Endodermal cell (in vitro differentiated cells): ENCODE measurements around the gene RAD23B. TPM values are rescaled to one million over a fixed set of nuclear protein-coding genes. Genes with fewer than 3 reads are reported as not detected.

Source experiments
- DNase-seq: peaks from one replicate; pipeline ENCODE4 v3.0.0-alpha.2; 2017
- H3K27ac ChIP-seq: 2 replicates; pipeline ENCODE4 v1.5.1; 2013; ENCODE audit warnings: mild to moderate bottlenecking, low read depth, low read length, moderate library complexity
- H3K27me3 ChIP-seq: 2 replicates; pipeline ENCODE4 v1.6.1; 2013; ENCODE audit warnings: mild to moderate bottlenecking, low read length, moderate library complexity; ENCODE audit not compliant: insufficient read depth, control insufficient read depth, poor library complexity, severe bottlenecking
- H3K36me3 ChIP-seq: 2 replicates; pipeline ENCODE4 v1.7.0; 2013; ENCODE audit warnings: mild to moderate bottlenecking, low read length, moderate library complexity; ENCODE audit not compliant: control insufficient read depth, insufficient read depth
- H3K4me1 ChIP-seq: one replicate; pipeline ENCODE4 v1.7.0; 2013; ENCODE audit warnings: low read length; ENCODE audit not compliant: control insufficient read depth, insufficient read depth
- H3K4me3 ChIP-seq: 2 replicates; pipeline ENCODE4 v1.5.1; 2013; ENCODE audit warnings: mild to moderate bottlenecking, low read length, moderate library complexity
- H3K9ac ChIP-seq: 2 replicates; pipeline ENCODE4 v1.6.1; 2013; ENCODE audit warnings: mild to moderate bottlenecking, low read length, moderate library complexity; ENCODE audit not compliant: poor library complexity, severe bottlenecking; ENCODE audit errors: extremely low read depth
- H3K9me3 ChIP-seq: 2 replicates; pipeline ENCODE4 v1.6.1; 2013; ENCODE audit warnings: mild to moderate bottlenecking, low read length, moderate library complexity; ENCODE audit not compliant: control insufficient read depth
- H3K27ac Mint-ChIP-seq: 2 replicates; pipeline ENCODE4 v1.8.0; 2020; ENCODE audit warnings: mixed read lengths
- H3K27me3 Mint-ChIP-seq: 2 replicates; pipeline ENCODE4 v1.8.0; 2021; ENCODE audit warnings: mild to moderate bottlenecking, mixed read lengths; ENCODE audit not compliant: insufficient read depth
- H3K36me3 Mint-ChIP-seq: 2 replicates; pipeline ENCODE4 v1.8.0; 2020; ENCODE audit warnings: low read depth, mixed read lengths
- H3K4me1 Mint-ChIP-seq: 2 replicates; pipeline ENCODE4 v1.8.0; 2020; ENCODE audit warnings: mixed read lengths
- H3K4me3 Mint-ChIP-seq: 2 replicates; pipeline ENCODE4 v1.8.0; 2020; ENCODE audit warnings: mild to moderate bottlenecking, moderate library complexity, mixed read lengths
- H3K9me3 Mint-ChIP-seq: 2 replicates; pipeline ENCODE4 v1.8.0; 2020; ENCODE audit warnings: mild to moderate bottlenecking, mixed read lengths
- CTCF ChIP-seq: fragments of 200-600 bp; sonication (generic); conservative IDR thresholded peaks from 2 replicates; pipeline ENCODE4 v1.5.0; 2021; ENCODE audit warnings: antibody characterized with exemption, mild to moderate bottlenecking
- WGBS, 2 experiments: methylation state at CpG; one replicate each; pipeline versions ENCODE4 v1.1.5 to v1.1.7; 2013; ENCODE audit warnings: missing lambda C conversion rate in 2 of 2, mixed read lengths in 1 of 2; ENCODE audit not compliant: insufficient coverage in 1 of 2, insufficient read length in 1 of 2; 5-methylcytosine and 5-hydroxymethylcytosine counted together
- total RNA-seq, 2 donors: library from RNA; stranded (reverse); fragmentation: NEBNext Ultra II Directional in 1 of 2; extraction: Animal tissue kit (Norgen Biotek cat#: 25700) in 1 of 2; gene quantifications; 2 replicates in 1 of 2; 3 replicates in 1 of 2; pipeline ENCODE4 v1.2.1, GENCODE V29; 2021

RAD23B gene
- total RNA-seq, 2 donors from 2014 or later, result 154 to 167 TPM

- H3K4me1 ChIP-seq, result peaks cover 3% of the 10 kb centered on the region
- H3K27ac ChIP-seq, result no peak overlapping the region
- Mint-ChIP-seq H3K27ac (no peak overlapping the region), H3K36me3 (no peaks in the 10 kb centered on the region), H3K27me3 (no peaks in the 10 kb centered on the region), H3K9me3 (no peaks in the 10 kb centered on the region), H3K4me3 (no peak overlapping the region), H3K4me1 (peaks cover 42% of the 10 kb centered on the region)
- H3K27me3 ChIP-seq, result no peaks in the 10 kb centered on the region
- TF ChIP-seq CTCF, result no peak
- no peak for DNase-seq
- no peaks in the 10 kb centered on the region for H3K36me3 ChIP-seq
- no peak overlapping the region for H3K9ac ChIP-seq
- peaks cover 6% of the 10 kb centered on the region for H3K9me3 ChIP-seq
- H3K4me3 ChIP-seq, result no peak overlapping the region
- WGBS, 2 experiments, result 86 to 91% methylated on average over 6 to 7 of the region's 7 CpGs
These were observed 77.0 kb downstream of the RAD23B start for GRCh38 chr9:107360098-107360497.

GRCh38 chr9:107361816-107362215, 78.7 kb downstream of the RAD23B start:
- H3K36me3 Mint-ChIP-seq, result no peaks in the 10 kb centered on the region
- H3K9me3 Mint-ChIP-seq, result no peaks in the 10 kb centered on the region
- H3K4me1 Mint-ChIP-seq, result peaks cover 47% of the 10 kb centered on the region
- no peak overlapping the region for H3K4me3 Mint-ChIP-seq
- H3K27me3 Mint-ChIP-seq, result no peaks in the 10 kb centered on the region
- H3K4me3 ChIP-seq, result no peak overlapping the region
- WGBS, 2 experiments, result 54 to 93% methylated on average over 4 of the region's 4 CpGs
- H3K9ac ChIP-seq, result no peak overlapping the region
- H3K27me3 ChIP-seq, result no peaks in the 10 kb centered on the region
- H3K36me3 ChIP-seq, result no peaks in the 10 kb centered on the region
- peak; percentile 76 for DNase-seq
- H3K4me1 ChIP-seq, result peaks cover 4% of the 10 kb centered on the region
- no peak for TF ChIP-seq CTCF
- no peak overlapping the region for H3K27ac ChIP-seq
- H3K27ac Mint-ChIP-seq, result peak overlapping the region; percentile 9
- peaks cover 6% of the 10 kb centered on the region for H3K9me3 ChIP-seq

GRCh38 chr9:107363516-107364152, 80.6 kb downstream of the RAD23B start:
- H3K27ac ChIP-seq, result peak overlapping the region; percentile 65
- TF ChIP-seq CTCF, result no peak
- H3K4me3 ChIP-seq, result no peak overlapping the region
- H3K4me3 Mint-ChIP-seq, result no peak overlapping the region
- H3K9me3 Mint-ChIP-seq, result no peaks in the 10 kb centered on the region
- no peaks in the 10 kb centered on the region for H3K27me3 Mint-ChIP-seq
- H3K9me3 ChIP-seq, result peaks cover 6% of the 10 kb centered on the region
- H3K27ac Mint-ChIP-seq, result no peak overlapping the region
- no peak for DNase-seq
- H3K4me1 ChIP-seq, result peaks cover 15% of the 10 kb centered on the region
- H3K9ac ChIP-seq, result no peak overlapping the region
- 88 to 93% methylated on average over 9 to 10 of the region's 10 CpGs for WGBS, 2 experiments
- H3K36me3 ChIP-seq, result no peaks in the 10 kb centered on the region
- peaks cover 53% of the 10 kb centered on the region for H3K4me1 Mint-ChIP-seq
- H3K36me3 Mint-ChIP-seq, result no peaks in the 10 kb centered on the region
- no peaks in the 10 kb centered on the region for H3K27me3 ChIP-seq
